Stimulated activated CD4-positive, alpha-beta T cell treated with anti-CD3 and anti-CD28 coated beads, Interleukin-1b, Interleukin-23, amount 100 ng/mL, for 24 hours (primary cell): ENCODE data around the gene FAXDC2.
"Not testable (repeated sequence)": the region's sequence is repeated elsewhere in the genome, so short reads cannot be mapped to it uniquely, and the experiment has no call there.

Experiments used
- DNase-seq, 4 experiments: peaks; one replicate each; pipeline ENCODE4 v3.0.0-alpha.2; 2020; ENCODE audit warnings: low read depth in 4 of 4, low spot score in 1 of 4

FAXDC2 gene

GRCh38 chr5:154862766-154863165 lies 12.4 kb upstream of the FAXDC2 start:
- DNase-seq = no peak

- no peak for DNase-seq
Measured at GRCh38 chr5:154861946-154862345, 11.5 kb upstream of the FAXDC2 start.

- no peak for DNase-seq
Measured at GRCh38 chr5:154860765-154861164, 10.4 kb upstream of the FAXDC2 start.

- peak in 1 of 4 experiments; percentile 4 for DNase-seq
Measured at GRCh38 chr5:154860123-154860522, 9.7 kb upstream of the FAXDC2 start.

GRCh38 chr5:154858972-154859871 lies 8.8 kb upstream of the FAXDC2 start:
- no peak for DNase-seq

GRCh38 chr5:154858297-154858971 lies 8.0 kb upstream of the FAXDC2 start, which contains the start of gene CNOT8:
TSS of gene CNOT8 (plus strand) at chr5:154858627. CDS start at chr5:154863279, 4,652 bp downstream.
- peak; percentile 95 to 98 (median 96) for DNase-seq

- DNase-seq = peak; percentile 49 to 80 (median 66)
Measured at GRCh38 chr5:154857530-154858296, 7.3 kb upstream of the FAXDC2 start.

GRCh38 chr5:154851351-154851750 lies 948 bp upstream of the FAXDC2 start:
- DNase-seq = no peak

GRCh38 chr5:154849791-154850201 lies 607 bp downstream of the FAXDC2 start:
- DNase-seq = no peak

- no peak for DNase-seq
Measured at GRCh38 chr5:154849264-154849785, 1.1 kb downstream of the FAXDC2 start.

GRCh38 chr5:154844809-154845208 lies 5.6 kb downstream of the FAXDC2 start:
- DNase-seq = no peak

GRCh38 chr5:154842689-154843530 lies 7.5 kb downstream of the FAXDC2 start:
- no peak for DNase-seq

- DNase-seq = no peak
Measured at GRCh38 chr5:154841273-154841661, 9.1 kb downstream of the FAXDC2 start.

- no peak for DNase-seq
Measured at GRCh38 chr5:154840435-154841272, 9.7 kb downstream of the FAXDC2 start.

- no peak for DNase-seq
Measured at GRCh38 chr5:154837009-154837901, 13.1 kb downstream of the FAXDC2 start.

- DNase-seq = no peak
Measured at GRCh38 chr5:154836225-154836624, 14.2 kb downstream of the FAXDC2 start.

- not testable (repeated sequence) for DNase-seq
Measured at GRCh38 chr5:154835701-154836052, 14.7 kb downstream of the FAXDC2 start.

GRCh38 chr5:154834053-154834452 lies 16.4 kb downstream of the FAXDC2 start:
- no peak for DNase-seq
